HG02981 (cell line): Measurements from ENCODE around the gene HOXA7.

Source experiments
- ATAC-seq: cut with Tn5 transposase; IDR thresholded peaks from one replicate; pipeline ENCODE4 v1.9.1; 2021; ENCODE audit warnings: mild to moderate bottlenecking, moderate library complexity; ENCODE audit not compliant: unreplicated experiment

Gene HOXA7

DNA sequence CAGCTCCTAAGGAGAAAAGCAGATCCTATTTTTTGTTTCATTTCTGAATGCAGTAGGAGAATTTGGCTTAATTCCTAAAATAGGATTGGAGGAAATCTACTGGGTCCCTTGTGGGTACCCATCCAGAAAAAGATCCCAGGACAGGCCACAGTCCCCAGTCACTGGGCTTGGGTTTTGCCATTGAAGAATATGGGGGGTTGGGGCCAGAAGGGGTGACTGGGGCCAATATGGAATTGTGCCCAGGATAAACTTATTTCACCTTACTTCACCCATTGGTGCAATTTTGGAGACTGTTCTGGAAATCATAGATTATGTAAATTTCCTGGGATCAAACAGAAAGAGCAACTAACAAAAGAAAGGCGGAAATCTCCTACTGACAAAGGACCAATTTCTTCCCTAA, 18.0 kb downstream of the HOXA7 start:
- no peak for ATAC-seq

DNA sequence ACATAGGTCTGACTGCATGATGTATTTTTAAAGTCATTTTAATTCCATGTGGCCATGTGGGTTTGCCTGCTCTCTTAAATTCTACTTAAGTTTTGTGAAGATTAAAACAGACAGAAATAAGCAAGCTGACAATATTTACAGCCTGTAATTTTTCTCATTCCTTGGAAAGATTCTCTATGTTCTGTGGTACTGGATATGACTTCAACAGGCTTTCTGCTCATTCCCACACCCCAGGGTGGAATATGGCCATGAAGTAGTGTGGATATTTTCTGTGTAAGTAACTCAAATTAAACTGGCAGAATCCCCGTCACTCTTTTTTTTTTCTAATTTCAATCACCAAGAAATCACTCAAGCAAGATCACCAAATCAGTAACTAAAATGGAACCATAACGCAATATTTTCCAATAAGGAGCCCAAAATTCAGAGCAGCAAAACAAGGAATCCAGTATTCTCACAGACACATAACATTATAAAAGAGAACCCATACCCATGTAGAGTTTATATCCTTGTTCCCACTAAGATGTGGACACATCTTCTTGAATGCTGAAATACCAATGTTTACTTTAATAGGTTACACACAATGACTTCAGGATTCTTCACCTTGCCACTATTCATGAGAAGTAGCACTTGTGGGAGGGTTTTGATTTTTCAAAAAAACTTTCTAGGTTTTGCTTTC, 18.7 kb downstream of the HOXA7 start:
- no peak for ATAC-seq

DNA sequence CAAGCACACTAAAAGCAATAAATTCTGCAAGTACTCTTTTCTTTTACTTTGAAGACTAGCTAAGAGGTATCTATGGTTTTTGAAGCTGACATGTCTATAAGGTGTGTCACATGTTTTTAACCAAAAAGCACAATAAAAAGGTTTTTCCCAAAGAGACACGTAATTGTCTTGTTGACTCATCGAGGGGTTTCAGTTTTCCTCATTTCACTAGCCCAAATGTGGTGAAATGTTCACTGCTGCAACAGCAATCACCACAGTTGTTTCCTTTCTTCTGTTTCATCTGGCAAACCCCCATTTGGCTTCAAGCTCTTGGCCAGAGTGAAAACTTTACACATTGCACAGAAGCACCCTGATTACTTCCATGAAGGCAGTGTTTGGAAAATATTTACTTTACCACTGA, 22.1 kb downstream of the HOXA7 start:
- no peak for ATAC-seq

DNA sequence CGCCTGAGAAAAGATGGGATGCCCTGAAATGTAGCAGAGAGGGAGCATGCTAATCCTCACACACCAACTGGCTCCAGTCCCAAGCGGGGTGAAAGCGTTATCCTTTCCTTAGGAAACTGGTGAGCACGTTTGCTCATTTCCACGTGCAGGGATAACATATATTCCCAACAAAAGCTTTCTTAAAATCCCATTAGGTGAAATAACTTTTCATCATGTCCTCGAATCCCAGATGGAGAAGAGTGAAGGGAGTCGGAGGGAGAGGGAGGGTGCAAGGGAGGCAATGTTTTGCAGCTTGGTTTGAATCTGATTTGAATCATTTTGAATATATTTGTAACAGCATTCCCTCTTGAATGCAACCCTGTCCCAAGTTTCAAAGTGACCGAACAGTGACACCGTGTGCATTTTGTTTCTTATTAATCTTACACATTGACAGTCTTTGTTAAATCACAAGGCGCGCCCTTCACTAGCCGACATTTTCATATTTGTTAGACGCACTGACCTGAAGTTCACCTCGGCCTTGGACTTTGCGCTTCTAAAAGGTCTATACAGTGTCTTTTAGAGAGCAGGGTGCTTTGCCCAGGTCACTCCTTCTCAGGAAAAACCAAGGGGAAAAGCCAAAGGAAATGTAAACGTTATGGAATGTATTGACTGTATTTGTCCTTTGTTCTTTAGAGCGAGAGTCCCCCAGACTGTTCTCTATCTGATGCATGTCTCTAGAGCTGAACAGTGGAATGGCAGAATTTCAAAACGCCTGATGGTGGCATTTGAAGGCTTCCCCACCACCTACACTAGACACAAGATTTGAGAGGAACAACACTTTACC, 22.9 kb downstream of the HOXA7 start:
- no peak for ATAC-seq

DNA sequence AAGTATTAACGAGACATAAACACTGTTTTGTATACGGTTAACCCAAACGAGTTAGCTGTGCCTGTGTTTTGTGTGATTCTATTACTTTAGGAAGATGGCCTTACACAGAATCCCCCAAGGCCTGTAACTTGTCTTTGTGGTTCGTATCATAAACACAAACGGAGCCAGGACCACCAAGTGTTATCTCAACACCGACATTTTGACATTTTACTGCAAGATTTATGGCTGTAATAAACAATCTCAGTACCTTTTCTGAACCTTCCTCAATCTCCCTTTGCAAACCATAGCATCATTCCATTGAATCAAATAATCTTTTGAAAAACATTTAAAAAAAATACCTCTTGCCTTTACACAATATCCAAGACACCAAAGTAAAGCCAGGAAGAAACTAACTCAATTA, 23.5 kb downstream of the HOXA7 start:
- no peak for ATAC-seq

DNA sequence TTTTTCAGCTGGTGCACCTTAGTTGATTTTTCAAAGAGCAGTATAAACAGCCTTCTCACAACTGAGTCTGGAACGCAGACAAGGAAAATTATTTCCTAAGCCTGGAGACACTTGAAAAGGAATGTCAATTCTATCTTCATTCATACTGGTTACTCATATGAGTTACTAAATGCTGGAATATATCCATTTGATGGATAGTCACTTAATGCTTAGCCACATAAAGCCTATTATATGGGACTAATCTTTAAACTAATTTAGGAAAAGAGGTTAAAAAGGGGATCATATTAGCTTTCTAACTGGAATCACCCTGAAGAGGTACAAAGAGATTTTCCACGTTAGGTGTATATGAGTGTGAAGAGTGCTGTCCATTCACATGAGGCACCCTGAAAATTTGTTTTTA, 24.3 kb downstream of the HOXA7 start:
- ATAC-seq, result no peak

DNA sequence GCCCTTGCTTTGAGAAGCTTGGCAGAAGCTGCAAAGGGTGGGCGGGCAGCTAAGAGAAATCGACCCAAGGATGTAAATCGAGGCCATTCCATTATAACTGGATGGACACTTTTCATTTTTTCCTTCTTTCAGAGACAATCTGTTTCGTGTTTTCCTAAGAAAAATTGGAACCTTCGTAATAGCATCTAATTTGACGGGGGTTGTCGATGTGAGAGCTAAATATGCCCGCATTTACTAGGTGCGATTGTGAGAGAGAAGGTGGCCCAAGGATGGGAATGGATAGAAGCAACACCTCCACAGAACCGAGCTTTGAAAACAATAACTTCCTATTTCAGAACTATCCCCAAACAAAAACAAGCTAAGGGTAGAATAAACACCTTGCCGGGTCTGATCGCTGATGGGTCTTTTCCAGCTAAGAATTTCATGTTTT, 25.1 kb downstream of the HOXA7 start:
- ATAC-seq, result no peak

DNA sequence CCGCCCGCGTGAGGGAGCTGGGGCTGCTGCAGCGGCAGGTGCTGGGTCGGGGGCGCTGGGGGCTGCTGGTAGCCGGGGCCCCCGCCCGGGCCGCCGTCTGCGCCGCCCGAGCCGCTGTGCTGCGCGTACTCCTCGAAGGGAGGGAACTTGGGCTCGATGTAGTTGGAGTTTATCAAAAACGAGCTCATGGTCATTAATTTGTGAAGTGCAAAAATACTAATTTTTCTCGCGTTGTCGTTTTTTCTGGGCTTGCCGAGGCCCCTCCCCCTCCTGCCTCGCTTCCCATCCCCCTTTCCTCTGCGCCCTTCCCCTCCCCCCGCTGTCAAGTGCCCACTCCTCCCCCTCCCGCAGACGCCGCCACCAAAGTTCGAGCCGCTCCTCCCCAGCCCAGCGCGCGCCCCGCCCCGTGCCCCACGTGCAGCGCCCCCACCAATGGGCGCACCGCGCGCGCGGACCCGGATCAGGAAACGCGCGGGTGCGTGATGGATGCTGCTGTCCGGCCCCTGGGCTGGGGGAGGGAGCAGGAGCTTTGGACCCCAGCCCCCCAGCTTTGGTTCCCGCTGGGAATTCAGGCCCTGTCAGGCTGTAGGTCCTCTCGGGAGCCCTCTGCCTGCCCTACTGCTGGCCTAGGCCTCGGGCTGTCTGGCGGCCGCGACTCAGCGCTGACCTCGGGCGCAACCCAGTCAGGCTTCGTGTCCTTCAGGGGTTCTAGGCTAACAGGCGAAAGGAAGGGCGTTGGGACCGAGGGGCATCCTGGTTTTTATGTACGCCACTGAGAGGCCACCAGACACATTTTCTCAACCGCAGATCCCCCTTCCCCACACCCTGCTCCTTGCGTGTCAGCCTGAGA, 25.7 kb downstream of the HOXA7 start, which contains the start of gene HOXA4:
TSS of gene HOXA4 (minus strand) at position 218 of the 850 bp plus-strand sequence. CDS start at position 194, 24 bp downstream.
- peak; percentile 50 for ATAC-seq

DNA sequence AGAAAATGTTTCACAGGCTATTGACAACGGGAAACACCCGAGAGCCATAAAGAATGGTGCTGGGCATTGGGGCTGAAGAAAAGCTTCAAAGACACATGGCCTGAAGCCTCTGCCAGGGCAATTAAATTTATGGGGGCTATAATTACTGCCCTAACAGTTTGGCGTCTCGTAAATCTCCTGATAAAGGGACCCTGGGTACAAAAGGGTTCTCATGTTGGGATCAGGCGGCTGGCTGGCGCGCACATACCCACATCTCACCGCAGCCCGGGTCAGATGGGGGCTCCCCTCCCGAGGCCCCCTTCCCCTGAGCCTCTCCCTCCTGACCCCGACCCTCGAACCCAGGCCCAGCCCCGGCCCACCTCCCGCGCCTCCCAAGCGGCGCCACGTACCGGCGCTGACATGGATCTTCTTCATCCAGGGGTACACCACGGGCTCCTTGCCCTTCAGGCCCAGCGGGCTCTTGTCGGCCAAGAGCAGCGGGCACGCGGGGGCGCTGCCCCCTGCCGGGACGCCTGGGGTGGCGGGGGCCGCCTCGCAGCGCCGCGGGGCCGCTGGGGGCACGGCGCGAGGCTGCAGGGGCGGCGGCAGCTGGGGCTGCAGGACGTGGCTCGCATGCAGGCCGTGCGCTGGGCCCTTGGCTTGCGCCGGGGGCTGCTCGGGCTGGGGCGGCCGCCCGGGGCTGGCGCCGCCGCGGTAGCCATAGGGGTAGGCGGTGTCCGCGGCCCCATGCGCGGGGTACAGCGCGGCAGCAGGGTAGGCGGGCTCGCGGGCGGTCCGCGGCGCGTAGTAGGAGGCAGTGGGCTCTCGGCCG, 26.5 kb downstream of the HOXA7 start:
- ATAC-seq, result no peak

DNA sequence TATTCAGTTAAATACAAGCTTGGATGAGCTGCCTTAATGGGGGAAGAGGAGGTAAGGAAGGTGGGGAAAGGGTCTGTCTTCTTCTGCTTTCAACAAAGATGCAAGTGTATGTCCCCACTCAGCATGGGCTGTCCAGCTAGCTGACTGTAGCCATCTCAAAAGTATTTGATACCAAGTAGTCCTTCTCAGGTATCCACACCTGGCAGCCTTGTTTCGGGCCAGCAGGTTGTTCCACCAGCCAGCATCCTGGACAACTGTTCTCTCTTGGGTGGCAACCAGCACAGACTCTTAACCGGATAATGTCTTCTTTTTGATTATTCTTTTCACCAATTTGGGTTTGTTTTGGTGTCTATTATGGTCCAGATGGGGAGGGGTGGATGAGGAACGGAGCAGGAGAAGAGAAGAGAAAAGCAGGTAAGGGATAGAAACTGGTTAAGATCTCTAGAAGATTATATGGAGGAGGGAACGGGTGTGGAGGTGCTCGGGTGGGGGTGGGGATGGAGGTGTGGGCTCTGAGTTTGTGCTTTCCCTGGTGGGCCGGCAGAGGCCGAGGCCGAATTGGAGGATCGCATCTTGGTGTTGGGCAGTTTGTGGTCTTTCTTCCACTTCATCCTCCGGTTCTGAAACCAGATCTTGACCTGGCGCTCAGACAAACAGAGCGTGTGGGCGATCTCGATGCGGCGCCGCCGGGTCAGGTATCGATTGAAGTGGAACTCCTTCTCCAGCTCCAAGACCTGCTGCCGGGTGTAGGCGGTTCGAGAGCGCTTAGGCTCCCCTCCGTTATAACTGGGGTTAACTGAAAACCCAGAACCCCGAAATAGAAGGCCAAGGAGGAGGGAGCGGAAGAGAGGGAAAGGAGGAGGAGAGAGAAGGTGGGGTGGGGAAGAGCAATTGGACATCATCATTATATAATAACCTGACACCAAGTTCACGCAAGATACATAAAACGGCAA, 27.4 kb downstream of the HOXA7 start:
- ATAC-seq, result no peak

DNA sequence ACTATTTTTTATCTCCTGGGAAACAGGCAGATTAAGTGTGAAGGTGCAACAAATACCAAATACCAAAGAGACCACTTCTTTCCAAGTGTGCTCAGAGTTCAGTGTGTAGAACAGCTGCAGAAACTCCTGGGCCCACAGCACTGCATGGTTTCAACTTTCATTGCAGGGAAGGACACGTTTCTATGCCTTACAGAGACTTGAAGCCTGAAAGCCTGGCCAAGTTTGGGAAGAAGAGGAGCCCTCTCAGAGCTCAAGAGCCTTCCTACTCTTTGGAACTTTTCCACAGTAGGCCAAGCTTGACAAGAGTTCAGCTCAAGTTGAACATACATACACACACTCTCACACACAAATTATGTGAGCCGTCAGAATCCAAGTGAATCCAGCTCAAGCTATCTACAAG, 28.4 kb downstream of the HOXA7 start:
- no peak for ATAC-seq

DNA sequence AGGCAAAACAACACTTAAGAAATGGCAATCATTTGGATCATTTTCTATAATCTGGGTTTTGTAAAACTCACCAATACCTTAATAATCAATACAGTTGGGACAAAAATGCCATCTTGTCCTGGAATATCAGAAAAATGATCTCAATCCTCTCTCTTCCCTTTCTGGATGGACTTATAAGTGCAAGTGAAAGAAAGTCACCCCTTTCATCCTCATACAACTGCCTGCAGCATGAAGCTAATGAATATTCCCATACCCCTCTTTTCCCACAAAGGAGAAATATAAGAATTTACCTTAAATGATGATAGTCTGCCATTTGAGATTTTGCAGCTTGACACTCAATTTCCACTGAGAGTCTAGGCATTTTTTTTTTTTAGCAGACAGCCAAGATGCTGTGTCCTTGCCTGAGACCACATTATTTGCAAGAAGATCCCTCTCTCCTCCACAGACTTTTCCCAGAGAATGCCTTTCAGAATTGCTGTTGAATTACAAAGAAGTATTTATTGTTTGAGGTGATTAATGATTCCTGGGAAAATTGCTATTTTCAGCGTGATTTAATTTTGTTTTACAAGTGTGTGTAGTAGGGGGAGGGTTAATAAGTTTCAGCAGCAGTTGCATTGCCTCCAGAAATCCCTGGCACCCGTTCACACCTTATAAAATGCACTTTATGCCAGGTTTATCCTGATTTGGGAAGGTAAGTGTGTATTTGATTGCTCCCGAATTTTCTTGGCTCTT, 29.7 kb downstream of the HOXA7 start:
- no peak for ATAC-seq

DNA sequence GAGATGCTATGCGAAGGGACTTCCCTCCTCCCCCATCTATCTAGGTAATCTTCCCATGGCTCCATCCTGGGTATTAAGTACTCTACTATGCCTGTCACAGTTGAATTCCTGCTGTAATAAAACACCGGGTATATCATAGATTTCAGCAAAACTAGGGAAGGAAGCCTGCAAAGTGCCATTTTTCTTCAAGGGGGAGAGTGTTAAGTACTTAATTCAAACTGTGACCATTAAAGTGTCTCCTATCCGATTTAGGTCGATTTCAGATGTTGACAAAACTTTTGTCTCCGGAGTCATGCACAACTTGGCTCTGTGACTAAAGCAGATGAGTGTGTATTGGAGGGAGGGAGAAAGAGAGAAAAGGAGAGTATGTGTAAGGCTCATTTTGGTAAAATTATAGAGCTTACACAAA, 30.5 kb downstream of the HOXA7 start:
- no peak for ATAC-seq

DNA sequence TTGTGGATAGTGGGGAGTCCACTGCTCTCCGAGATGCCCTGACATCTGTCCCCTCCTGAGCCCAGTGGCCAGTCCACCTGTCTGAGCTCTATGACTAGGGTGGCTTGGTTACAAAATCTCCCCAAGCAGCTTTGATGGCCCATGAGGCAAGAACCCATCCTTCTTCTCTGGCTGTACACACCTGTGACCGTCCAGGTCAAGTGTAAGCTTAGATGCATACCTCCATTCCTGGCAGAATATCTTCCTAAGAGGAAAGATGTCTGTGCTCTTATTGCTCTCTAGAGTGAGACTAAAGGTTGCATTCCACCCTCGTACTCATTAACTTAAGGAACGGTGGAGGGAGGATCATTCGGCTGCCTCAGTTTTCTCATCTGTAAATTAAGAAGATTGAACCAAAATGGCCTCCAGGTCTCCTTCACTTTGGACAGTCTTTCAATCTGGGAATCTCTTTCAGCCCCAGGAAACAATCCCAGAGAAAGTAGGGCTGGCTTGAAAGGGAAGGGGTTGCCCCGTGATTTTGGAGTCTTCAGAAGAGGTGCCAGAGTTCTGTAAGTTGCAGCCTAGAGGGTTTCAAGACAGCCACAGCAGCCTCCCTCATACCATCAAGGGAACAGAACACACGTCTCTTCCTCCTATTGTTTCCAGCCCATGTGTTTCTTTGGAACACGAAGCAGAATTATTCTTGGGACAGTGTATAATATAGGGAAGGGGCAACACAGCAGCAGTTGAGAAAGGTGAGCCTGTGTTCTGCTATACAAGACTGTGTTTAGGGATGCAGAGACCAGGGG, 31.4 kb downstream of the HOXA7 start:
- ATAC-seq, result no peak

DNA sequence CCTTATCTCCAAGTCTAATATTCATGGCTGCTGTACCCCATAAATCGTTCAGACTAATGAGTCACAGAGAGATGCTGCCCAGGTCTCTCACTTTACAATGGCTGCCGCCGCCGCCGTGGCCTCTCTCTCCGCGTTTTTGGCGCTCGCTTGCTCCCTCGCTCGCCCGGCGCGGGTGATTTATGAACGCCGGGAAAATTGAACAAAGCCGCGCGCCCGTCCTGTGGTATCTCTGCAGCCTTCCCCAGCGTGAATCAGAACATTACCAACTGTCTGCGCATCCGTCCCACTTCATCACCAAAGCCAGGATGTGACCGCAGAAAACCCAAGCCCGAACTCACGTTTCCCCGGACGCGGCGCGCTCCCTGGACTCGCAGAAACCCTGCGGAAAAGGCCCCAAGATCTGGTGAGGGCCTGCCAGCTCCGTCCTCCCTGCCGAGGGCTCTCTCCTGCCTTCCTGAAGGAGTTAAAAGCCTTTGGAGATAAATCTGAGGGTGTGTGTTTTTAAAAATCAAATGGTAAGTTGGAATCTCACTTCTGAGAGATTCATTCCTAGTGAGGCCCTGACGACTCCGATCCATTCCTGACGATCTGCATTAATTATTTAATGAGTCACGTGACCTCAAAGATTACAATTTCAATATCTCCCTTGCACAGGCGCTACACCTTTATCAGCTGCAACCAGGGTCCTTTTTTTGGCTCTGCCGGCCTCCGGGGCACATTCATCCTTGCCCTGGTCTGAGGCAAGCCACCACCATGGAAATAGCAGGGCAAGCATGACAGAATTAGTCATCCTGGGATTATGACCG, 32.2 kb downstream of the HOXA7 start:
- no peak for ATAC-seq

DNA sequence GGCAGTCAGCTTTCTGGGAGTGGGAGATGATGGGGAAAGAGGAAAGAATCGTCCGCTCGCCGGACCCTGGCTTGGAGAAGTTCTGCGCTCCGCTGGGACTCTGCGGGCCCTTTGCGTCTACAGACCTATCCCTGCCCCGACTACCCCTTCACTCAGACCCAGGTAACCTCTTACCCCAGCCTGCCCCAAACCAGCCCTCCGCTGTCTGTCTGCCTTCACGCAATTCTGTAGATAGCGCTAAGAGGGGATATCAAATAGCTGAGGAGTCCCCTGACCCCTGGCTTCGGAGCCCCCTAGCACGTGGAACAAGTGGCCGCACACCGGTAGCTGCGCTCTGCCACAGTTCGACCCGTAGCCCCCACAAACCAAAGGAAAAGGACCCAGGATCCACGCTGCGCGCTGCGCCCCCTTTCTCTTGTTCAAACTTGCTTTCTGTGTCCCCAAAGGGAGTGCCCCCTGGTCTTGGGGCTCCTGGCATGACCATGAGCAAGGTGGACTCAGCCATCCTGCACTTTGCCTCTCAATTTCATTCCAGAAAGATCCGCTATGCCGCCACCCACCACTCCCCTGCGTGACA, 32.9 kb downstream of the HOXA7 start:
- no peak for ATAC-seq

DNA sequence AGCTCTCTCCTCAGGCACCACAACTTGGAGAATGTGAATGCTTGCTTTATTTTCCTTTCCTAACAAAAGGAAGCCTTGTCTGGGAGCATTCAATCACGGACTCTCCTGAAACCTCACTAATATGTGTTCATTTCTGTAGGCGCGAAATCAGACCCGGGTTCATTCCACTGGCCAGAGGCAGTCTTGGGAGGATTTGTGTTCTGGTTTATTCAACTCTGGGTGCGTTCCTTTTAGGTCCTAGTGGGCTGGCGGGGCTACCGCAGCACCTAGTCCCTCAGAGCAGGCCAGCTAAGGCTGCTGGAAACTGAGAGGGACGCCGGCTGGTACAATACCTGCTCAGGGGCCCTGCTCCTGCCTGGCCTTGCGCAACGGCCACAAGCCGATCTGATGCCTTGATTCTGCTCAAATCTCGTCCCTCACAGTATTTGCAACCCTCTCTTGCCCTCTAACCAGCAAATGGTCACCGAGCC, 33.4 kb downstream of the HOXA7 start:
- no peak for ATAC-seq
